SKM-1 treated with dmso at 0.1 percent for 144 hours (cell line): ENCODE data around the gene LAMP5.

Experiments used
- DNase-seq: peaks from one replicate; lab custom pipeline; 2025; ENCODE audit not compliant: unreplicated experiment; lab: John Stamatoyannopoulos, UW

LAMP5 gene

DNA sequence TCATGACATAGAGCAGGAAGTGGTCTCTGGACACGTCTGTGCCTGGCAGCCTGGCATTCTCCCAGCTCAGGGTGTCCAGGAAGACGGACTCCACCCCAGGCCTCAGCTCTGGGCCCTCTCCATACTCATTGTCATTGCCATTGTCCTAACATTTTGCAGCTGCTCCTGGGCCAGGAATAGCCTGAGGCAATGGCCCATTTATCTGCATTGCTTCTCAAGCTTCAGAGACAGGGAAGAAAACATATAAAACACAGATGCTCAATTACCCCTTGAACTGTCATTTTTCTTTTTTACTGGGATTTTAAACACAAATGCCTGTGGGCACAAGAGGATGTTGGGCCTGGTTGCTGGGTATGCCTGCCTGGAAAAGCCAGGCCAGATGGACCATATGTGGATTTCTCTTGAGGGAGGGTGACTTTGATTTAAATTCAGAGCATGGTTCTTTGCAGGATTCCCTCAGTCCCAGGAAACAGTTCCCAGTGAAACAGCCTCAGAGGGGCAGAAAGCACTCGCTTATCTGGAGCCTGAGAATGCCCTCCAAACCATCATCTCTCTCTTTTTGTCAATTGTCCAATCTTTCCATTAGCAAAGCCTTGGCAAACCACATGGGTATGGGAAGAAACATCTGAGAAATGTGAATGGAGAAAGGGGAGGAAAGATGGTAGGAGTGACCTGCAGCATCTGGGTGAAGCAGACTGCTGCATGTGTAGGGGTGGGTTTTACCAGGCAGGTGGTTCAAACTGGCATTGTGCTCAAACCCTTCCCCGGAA lies 17.9 kb downstream of the LAMP5 start:
- DNase-seq, result no peak

DNA sequence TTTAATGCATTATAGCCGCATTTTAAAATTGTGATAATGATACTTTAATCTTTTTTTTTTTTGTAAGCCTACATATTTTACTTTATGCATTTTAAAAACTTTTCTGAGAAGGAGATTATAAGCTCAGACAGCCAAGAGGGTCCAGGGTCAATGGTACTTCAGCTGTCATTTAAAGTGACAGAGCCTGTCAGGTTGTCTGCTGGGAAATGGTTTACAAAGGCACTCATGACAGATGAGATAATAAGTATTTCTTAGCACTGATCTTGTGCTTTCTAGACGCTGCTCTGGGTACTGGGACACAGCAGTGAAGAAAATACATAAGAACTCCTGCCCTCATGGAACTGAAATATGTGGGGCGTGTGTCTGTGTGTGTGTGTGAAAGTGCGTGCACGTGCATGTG lies 19.6 kb downstream of the LAMP5 start:
- no peak for DNase-seq

DNA sequence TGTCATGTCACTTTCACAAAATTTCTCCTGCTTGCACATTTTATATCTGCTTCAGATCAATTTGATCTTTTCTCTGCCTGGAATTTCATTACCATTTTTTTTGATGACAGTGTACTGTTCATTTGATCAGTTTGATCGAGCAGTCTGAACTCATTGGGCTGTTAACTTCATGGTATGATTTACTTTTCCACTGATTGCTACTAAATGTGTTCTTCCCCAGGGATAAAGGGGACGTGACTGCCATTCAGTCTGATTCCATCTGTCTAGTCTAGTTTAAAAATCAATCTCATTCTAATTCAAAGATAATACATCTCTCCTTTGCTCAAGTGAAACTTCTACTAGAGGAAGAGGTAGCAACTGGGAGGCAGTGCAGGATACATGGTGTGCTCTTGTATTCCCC lies 21.1 kb downstream of the LAMP5 start:
- no peak for DNase-seq

DNA sequence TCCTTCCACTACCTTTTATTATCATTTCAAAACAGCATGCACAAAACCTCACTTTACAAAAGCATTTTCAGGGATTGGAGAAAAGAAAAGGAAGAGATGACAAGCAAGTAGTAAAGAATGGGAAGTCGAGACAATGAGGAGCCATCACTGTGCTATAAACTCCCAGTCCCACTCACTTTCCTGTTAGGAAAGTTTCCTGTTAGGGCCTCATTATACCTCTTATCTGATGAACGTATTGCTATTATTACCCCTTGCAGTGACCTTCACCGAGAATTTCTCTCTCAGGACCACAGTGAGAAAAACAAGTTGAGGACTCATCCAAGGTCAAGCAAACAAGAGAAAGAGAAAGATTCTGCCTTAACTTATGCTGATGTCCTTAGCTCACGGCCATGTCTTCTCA lies 28.8 kb downstream of the LAMP5 start:
- no peak for DNase-seq

DNA sequence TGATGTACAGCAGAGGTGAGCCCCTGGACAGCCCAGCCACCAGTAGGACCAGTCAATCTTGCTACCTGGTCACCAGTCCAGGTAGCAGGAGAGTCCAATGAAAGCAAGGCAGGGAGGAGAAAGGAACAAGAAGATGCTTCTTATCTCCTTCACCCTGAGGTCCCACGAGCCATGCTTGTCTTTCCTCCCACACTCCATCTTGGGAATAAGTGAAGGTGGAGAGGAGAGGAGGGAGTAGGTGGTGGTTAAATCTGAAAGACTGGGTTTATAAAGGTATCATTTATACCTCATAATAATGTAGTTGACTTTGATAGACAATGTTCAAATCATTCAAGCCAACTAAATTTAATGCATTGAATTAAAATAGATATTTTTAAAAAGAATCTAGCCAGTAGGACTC lies 35.9 kb downstream of the LAMP5 start:
- DNase-seq, result no peak

DNA sequence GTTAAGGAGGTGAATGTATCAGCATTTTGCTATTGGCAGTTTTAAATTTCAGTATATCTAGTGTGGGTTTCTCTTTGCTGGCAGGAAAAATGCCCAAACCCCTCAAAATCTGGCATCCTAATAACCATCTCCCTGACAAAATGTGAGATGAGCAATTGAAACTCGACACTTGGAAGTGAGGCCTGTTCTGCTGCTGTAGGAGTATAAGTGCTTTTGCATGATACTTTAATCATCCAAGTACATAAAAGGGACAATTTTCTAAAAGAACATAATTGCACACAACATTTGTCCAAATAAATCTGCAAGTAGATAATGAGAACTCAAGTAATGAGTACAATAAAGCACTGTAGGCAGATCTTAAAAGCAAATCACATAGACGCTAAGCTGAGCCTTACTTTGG lies 36.5 kb downstream of the LAMP5 start:
- DNase-seq, result no peak

DNA sequence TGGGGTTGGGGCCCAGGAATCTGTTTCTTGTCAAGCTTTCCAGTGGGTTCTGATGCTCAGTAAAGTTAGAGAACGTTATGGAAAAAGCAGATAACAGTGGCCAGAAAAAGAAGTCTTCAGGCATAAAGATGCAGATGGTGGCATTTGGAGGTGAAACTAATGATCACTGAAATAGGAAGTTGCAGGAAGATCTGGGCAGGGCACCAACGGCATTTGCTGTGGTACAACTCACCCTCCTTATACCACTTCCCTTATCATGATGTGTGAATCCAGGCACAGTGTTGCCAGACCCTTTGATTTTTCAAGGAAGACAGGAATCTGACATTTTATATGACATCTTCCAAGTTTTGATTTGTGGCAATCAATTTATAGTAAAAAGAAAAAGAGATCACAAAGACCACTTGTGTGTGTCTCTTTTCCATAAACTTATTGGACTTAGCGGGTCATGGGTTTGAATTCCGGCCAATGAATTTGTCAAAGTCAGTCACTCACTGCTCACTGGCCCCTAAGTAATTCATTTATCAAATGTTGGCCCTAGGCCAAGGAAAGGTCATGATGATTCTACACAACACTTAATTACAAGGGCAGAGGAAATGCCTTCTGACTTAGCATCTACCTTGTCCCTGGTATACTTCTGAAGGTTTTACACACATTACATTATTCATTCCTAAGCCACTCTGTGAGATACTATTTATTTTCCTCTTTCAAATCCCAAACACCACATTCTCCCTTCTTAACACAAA lies 37.6 kb downstream of the LAMP5 start:
- DNase-seq, result no peak

DNA sequence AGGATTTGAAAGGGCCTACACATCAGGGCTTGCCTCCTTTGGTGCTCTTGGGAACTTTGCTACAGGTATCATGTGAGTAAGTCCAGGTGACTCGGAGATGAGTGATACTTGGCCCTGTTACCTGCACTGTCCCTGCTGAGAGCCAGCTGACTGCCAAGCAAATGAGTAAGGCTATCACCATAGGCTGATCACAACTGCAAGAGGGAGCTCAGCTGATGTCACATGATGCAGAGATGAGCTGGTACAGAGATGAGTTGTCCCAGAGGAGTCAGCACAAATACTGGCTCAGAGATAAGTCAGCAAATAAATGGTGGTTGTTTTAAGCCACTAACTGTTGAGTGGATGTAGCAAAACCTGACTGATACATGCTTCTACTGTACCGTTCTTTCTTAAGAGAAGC lies 41.4 kb downstream of the LAMP5 start:
- DNase-seq, result no peak

DNA sequence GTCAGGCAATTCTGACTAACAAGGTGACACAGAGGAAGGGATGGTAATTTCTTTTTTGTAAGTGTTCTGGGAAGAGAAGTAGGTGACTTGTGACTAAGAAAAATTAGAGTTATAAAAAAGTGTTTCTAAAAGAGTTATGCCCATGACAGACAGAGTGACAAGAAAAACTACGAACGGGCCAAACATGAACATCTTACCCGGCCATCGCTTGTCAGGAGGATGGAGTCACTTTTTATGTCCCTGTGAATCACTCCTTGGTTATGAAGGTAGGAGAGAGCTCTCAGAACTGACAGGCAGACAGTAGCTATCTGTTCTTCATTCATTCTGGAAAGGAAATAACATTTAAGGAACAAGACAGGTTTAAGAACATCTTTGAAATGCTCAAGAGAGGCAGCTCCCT lies 43.0 kb downstream of the LAMP5 start:
- no peak for DNase-seq

DNA sequence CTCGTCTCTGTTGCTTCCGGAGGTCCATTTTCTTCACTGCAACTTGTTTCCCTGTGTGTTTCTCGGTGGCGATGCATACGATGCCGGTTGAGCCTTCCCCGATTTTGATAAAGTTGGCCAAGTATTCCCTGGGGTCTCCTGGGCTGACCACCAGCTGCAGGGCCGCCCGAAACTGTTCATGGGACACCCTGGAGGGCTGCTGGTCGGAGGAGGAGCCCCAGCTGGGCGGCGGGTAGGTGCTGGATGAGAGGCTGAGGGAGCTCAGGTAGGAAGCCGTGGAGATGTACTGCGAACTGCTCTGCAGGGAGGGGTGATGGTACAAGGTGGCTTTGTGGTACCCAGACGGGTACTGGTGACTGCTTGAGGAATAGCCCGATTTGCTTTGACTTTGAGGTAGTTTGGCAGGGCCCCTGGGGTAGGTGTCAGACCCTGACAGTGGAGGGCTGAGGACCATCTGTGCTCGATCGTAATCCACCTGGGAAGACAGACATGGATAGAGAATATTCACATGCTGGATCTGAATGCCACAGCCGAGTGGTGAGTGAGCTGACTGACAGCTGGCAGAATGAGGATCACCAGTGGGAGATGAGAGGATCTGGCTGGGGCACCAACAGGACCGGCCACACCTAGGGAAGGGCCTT lies 51.6 kb downstream of the LAMP5 start:
- no peak for DNase-seq

DNA sequence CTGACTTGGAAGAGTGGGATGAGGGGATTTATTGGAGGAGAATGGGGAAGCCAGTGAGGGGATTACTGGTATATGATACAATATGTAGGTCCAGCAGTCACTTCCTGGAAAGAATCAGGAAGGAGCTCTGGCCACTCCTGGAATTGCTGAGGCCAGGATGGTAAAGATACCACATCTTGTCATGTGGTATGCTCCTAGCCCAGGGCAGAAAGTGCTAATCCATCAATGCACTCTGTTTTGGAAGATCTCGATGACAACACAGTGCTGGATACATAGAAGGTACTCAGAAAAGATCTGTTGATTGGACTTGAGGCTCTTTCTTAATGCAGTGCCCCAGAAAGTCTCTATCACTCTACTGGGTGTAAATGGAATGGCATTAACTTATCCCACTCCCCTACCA lies 52.6 kb downstream of the LAMP5 start:
- no peak for DNase-seq

DNA sequence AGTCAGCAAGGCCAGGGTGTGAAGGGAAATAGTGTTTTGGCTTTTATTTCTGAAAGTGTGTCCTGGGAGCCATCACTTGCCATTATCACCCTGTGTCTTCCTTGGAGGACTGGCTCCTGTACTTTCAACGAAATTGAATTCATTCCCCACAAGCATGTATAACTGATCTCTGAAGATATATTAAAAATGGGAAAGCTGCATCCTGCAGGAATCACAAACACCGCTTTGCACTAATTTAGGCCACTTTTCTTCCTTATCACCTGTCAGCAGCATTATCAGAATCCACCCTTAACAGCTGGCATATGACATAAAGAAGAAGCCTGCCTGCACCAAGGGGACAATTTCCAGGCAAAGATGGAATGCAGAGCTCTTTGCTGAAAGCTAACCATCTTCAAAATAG lies 56.2 kb downstream of the LAMP5 start:
- DNase-seq, result no peak

DNA sequence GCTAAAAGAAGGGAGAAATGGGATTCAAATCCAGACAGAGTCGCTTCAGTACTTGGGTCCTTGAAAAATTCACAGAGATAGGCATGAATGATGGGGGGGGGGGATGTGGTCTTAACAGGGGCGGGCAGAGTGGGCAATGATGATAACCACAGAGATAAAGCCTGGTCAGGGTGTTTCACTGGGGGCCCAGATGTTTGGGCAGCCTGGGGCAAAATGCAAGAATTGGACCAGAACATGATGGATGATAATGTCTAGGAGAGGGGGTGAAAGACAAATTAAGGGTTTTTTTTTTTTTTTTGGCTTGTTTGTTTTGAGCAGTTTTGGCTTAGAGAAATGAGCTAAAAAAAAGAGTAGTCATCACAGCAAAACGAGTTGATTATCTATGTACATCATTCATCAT lies 57.4 kb downstream of the LAMP5 start:
- no peak for DNase-seq

DNA sequence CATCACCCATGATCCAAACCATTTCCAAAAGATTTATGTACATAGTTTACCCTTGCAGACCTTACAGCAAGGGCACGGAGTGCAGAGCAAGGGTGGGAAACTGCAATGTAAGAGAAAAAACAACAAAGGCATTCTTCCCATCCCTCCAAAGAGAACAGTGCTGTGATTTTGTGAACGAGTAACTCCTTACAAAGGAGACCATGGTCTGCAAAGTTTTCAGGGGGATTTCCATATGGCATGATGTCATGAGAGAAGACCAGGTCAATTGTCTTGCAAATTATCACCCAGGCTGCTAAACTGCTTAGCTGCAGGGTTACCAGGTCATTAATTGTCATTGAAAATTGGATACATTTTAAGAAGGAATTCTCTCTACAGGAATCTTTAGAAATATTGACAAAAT lies 58.3 kb downstream of the LAMP5 start:
- DNase-seq, result no peak

DNA sequence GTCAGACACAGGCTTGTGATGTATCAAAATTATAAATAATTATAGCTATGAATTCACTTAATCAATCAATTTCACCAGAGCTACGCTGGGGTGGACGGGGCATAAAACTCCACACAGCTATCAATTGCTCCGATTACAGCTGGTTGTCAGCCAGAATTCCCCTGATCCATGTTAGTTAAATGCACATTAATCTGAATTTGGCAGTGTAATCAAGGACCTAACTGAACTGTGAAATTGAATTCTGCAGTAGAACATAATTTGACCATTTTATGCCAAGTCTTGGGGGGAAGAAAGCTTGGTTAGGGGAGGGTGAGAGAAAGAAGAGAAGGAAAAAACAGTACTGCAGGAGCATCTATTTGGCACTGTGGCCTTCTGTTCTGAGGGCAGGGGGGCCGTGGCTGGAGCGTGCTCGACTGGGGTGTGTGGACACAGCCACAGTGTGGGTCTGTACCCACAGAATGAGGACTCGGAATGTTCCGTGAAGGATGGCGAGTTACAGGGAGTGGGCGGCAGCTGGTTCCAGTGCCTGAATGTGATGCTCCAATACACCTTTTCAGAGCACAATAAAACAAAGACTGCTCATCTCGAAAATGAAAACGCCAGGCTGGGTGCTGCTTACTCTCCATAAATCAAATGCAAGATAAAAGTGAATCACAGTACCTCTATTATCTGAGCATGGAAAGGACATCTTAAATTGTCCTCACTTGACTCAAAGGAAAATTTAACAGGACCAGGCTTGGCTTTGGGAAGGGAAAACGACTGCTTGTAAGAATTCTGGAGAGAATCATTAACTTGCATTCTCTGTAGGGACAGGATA lies 59.2 kb downstream of the LAMP5 start:
- no peak for DNase-seq

DNA sequence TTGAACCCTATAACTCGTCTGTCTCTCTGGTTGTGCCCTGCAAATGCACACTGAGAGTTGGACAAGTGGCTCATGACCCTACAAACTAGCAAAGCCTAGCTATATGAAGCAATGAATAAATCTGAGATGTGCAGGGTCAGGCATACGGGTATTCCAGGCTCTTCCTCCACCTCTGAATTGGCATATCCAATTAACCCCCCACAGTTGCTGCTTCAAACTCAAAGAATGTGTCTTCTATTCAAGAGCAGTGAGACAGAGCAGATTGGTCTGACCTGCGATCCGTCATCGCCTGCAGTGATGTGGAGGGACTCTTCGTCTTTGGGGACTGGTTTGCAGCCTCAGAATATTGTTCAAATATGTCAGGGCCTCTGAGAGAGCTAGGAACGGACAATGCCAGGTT lies 59.8 kb downstream of the LAMP5 start:
- no peak for DNase-seq

DNA sequence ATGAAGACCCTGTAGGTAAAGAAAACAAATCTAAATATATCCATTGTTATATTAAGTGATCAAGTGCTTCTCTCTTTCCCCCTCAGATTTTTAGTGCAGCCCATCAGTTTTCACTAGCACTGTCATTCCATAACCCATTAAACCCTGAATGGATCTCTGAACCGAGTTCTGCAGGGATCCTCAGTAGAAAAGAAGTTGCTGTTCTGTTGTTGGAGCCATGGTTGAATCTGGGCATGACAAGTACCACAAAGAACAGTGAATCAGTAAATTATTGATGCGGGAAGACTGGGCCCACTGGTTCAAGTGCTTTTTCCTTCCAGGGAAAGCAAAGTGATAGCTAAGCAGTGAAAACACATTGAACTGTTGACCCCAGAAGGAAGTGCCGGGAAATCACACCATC lies 60.4 kb downstream of the LAMP5 start:
- no peak for DNase-seq

DNA sequence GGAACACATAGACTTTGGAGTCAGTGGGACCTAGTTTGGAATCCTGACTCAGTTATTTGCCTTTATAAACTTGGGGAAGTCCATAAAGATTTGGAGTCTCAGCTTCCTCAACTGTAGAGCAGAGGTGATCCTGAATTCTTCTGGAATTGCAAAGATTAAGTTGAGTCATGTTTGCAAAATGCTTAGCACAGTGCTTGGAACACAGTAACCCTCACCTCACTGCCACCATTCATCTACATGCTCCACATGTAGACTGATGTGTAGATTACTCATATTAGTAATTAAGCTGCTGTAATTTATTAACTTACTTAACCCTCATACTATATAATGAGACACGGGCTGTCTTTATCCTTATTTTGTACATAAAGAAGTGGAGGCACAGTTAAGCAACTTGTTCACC lies 61.4 kb downstream of the LAMP5 start:
- no peak for DNase-seq

DNA sequence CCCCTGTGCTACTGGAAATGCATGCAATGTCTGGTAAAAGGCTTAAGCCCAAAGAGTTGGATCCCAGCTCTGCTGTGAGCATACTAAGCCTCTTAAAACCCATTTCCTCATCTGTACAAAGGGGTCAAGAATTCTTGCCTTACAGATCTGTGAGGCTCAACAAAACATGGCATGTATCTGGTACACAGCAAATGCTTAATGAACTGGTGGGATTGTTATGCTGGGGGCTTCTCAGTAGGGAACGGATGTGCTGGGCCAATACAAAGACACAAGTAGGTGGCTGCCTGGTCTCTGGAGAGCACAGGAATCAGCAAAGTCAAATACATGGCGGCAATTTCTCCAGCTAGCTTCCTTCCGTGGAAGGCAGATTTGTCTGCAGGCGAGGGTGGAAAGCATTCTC lies 62.3 kb downstream of the LAMP5 start:
- no peak for DNase-seq

DNA sequence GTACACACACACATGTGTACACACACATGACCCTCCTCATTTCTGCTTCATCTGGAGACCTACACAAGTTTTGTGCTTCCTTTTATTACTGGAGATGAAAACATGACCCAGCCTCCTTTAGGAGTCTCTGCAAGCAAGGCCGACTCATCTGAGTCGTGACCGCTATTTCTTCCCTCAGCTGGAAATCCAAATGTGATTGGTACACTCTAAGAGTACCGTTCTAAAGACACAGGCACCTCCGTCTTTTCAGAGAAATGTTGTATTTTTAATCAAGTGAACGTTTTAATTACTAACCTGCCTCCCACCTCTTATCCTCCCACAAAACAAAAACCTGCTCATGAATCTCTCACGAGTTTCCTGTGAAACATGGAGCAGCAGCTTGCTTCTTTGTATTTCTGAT lies 63.0 kb downstream of the LAMP5 start:
- no peak for DNase-seq

DNA sequence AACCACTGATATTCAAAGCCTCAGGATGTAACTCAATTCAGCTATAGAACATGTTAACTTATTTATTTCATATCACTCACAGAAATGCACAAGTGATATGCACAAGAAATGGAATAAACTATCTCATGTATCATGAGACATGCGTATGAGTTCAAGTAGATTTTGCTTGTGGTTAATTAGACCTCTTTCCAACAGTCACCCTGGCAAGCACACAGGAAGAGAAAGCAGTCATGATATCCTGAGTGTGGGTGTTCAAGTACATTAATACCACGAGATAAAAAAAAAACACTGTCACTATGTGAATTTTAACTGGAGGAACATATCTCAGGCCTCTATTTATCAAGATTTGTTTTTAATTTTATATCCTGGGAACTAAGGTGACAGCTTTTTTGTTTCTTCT lies 64.2 kb downstream of the LAMP5 start:
- DNase-seq, result no peak
